Measurements from ENCODE around the gene CARMIL1.

Gene CARMIL1

GRCh38 chr6:25499615-25500235 lies 220.6 kb downstream of the CARMIL1 start:
- Histone ChIP-seq H3K36me3 (no peaks in the 10 kb centered on the region), H4K20me1 (no peaks in the 10 kb centered on the region), H3K9ac (no peak overlapping the region), H3K9me3 (no peaks in the 10 kb centered on the region), H3K4me3 (no peak overlapping the region), H3K4me2 (no peak overlapping the region), H3K27me3 (no peaks in the 10 kb centered on the region), H3K4me1 (no peaks in the 10 kb centered on the region), H3K27ac (no peak overlapping the region)
- no peak for TF ChIP-seq Cebpa-rat (IDR thresholded peaks at IDR 0.05)

- H3K4me3 ChIP-seq, result no peak overlapping the region
- TF ChIP-seq Cebpa-rat (IDR thresholded peaks at IDR 0.05), result no peak
- H4K20me1 ChIP-seq, result no peaks in the 10 kb centered on the region
- no peaks in the 10 kb centered on the region for H3K27me3 ChIP-seq
- no peaks in the 10 kb centered on the region for H3K4me1 ChIP-seq
- H3K9me3 ChIP-seq, result no peaks in the 10 kb centered on the region
- no peak overlapping the region for H3K4me2 ChIP-seq
- no peak overlapping the region for H3K27ac ChIP-seq
- H3K9ac ChIP-seq, result no peak overlapping the region
- H3K36me3 ChIP-seq, result no peaks in the 10 kb centered on the region
Observed at GRCh38 chr6:25503686-25504085, 224.5 kb downstream of the CARMIL1 start.

GRCh38 chr6:25504661-25505060 lies 225.5 kb downstream of the CARMIL1 start:
- no peak overlapping the region for H3K27ac ChIP-seq
- no peak overlapping the region for H3K4me2 ChIP-seq
- no peak for TF ChIP-seq Cebpa-rat (IDR thresholded peaks at IDR 0.05)
- no peaks in the 10 kb centered on the region for H4K20me1 ChIP-seq
- no peaks in the 10 kb centered on the region for H3K27me3 ChIP-seq
- no peaks in the 10 kb centered on the region for H3K9me3 ChIP-seq
- H3K36me3 ChIP-seq, result no peaks in the 10 kb centered on the region
- no peak overlapping the region for H3K9ac ChIP-seq
- no peak overlapping the region for H3K4me3 ChIP-seq
- H3K4me1 ChIP-seq, result no peaks in the 10 kb centered on the region

- no peaks in the 10 kb centered on the region for H3K36me3 ChIP-seq
- H3K9ac ChIP-seq, result no peak overlapping the region
- H3K27ac ChIP-seq, result no peak overlapping the region
- H3K27me3 ChIP-seq, result no peaks in the 10 kb centered on the region
- TF ChIP-seq Cebpa-rat (IDR thresholded peaks at IDR 0.05), result no peak
- no peaks in the 10 kb centered on the region for H3K4me1 ChIP-seq
- H4K20me1 ChIP-seq, result no peaks in the 10 kb centered on the region
- H3K4me3 ChIP-seq, result no peak overlapping the region
- H3K4me2 ChIP-seq, result no peak overlapping the region
- H3K9me3 ChIP-seq, result no peaks in the 10 kb centered on the region
Observed at GRCh38 chr6:25506020-25506419, 226.8 kb downstream of the CARMIL1 start.

- Histone ChIP-seq H3K4me3 (no peak overlapping the region), H3K4me2 (no peak overlapping the region), H3K9me3 (no peaks in the 10 kb centered on the region), H3K4me1 (no peaks in the 10 kb centered on the region), H3K36me3 (no peaks in the 10 kb centered on the region), H3K27me3 (no peaks in the 10 kb centered on the region), H3K9ac (no peak overlapping the region), H4K20me1 (no peaks in the 10 kb centered on the region), H3K27ac (no peak overlapping the region)
- TF ChIP-seq Cebpa-rat (IDR thresholded peaks at IDR 0.05), result no peak
Observed at GRCh38 chr6:25508051-25508450, 228.9 kb downstream of the CARMIL1 start.

GRCh38 chr6:25511376-25511775 lies 232.2 kb downstream of the CARMIL1 start:
- H3K4me3 ChIP-seq, result no peak overlapping the region
- H3K27ac ChIP-seq, result no peak overlapping the region
- H3K27me3 ChIP-seq, result no peaks in the 10 kb centered on the region
- H3K9ac ChIP-seq, result no peak overlapping the region
- H3K4me2 ChIP-seq, result no peak overlapping the region
- H3K4me1 ChIP-seq, result no peaks in the 10 kb centered on the region
- no peaks in the 10 kb centered on the region for H3K36me3 ChIP-seq
- no peaks in the 10 kb centered on the region for H4K20me1 ChIP-seq
- no peaks in the 10 kb centered on the region for H3K9me3 ChIP-seq
- no peak for TF ChIP-seq Cebpa-rat (IDR thresholded peaks at IDR 0.05)

GRCh38 chr6:25512560-25512959 lies 233.4 kb downstream of the CARMIL1 start:
- no peaks in the 10 kb centered on the region for H3K36me3 ChIP-seq
- TF ChIP-seq Cebpa-rat (IDR thresholded peaks at IDR 0.05), result no peak
- H4K20me1 ChIP-seq, result no peaks in the 10 kb centered on the region
- H3K9ac ChIP-seq, result no peak overlapping the region
- no peak overlapping the region for H3K4me3 ChIP-seq
- no peak overlapping the region for H3K27ac ChIP-seq
- H3K27me3 ChIP-seq, result no peaks in the 10 kb centered on the region
- H3K4me2 ChIP-seq, result no peak overlapping the region
- H3K9me3 ChIP-seq, result no peaks in the 10 kb centered on the region
- no peaks in the 10 kb centered on the region for H3K4me1 ChIP-seq

- Histone ChIP-seq H3K9ac (no peak overlapping the region), H3K36me3 (no peaks in the 10 kb centered on the region)
Observed at GRCh38 chr6:25519856-25520255, 240.7 kb downstream of the CARMIL1 start.

GRCh38 chr6:25524542-25524941 lies 245.4 kb downstream of the CARMIL1 start:
- Histone ChIP-seq H3K9me3 (no peaks in the 10 kb centered on the region), H4K20me1 (no peaks in the 10 kb centered on the region), H3K4me3 (no peak overlapping the region), H3K27ac (no peak overlapping the region), H3K36me3 (no peaks in the 10 kb centered on the region), H3K27me3 (no peaks in the 10 kb centered on the region), H3K4me1 (no peaks in the 10 kb centered on the region), H3K9ac (no peak overlapping the region), H3K4me2 (no peak overlapping the region)
- no peak for TF ChIP-seq Cebpa-rat (IDR thresholded peaks at IDR 0.05)

More at GRCh38 chr6:25519856-25520255, 240.7 kb downstream of the CARMIL1 start:
- no peak overlapping the region for H3K27ac ChIP-seq
- no peaks in the 10 kb centered on the region for H3K4me1 ChIP-seq
- no peak overlapping the region for H3K4me3 ChIP-seq
- TF ChIP-seq Cebpa-rat (IDR thresholded peaks at IDR 0.05), result no peak
- no peaks in the 10 kb centered on the region for H3K27me3 ChIP-seq
- H4K20me1 ChIP-seq, result no peaks in the 10 kb centered on the region
- H3K9me3 ChIP-seq, result no peaks in the 10 kb centered on the region
- no peak overlapping the region for H3K4me2 ChIP-seq

- H3K9ac ChIP-seq, result no peak overlapping the region
- no peak for TF ChIP-seq Cebpa-rat (IDR thresholded peaks at IDR 0.05)
- H3K4me2 ChIP-seq, result no peak overlapping the region
- no peak overlapping the region for H3K27ac ChIP-seq
- H3K36me3 ChIP-seq, result no peaks in the 10 kb centered on the region
- no peaks in the 10 kb centered on the region for H3K9me3 ChIP-seq
- H3K27me3 ChIP-seq, result no peaks in the 10 kb centered on the region
- no peaks in the 10 kb centered on the region for H4K20me1 ChIP-seq
- no peak overlapping the region for H3K4me3 ChIP-seq
- no peaks in the 10 kb centered on the region for H3K4me1 ChIP-seq
Observed at GRCh38 chr6:25525078-25525477, 245.9 kb downstream of the CARMIL1 start.
